GM10266 (cell line): ENCODE results near the gene ORC4.
"Not testable (repeated sequence)": the region's sequence is repeated elsewhere in the genome, so short reads cannot be mapped to it uniquely, and the experiment has no call there.

ENCODE experiments used
- DNase-seq: peaks from one replicate; pipeline ENCODE4 v3.0.0; 2012; ENCODE audit errors: extremely low spot score
- TF ChIP-seq, protein P1 (sequence below): IDR thresholded peaks from 2 replicates; pipeline ENCODE4 v1.5.1; 2012; ENCODE audit warnings: mild to moderate bottlenecking, low read depth; ENCODE audit not compliant: control insufficient read depth, insufficient read depth; ENCODE audit errors: missing control alignments

The ORC4 gene

DNA sequence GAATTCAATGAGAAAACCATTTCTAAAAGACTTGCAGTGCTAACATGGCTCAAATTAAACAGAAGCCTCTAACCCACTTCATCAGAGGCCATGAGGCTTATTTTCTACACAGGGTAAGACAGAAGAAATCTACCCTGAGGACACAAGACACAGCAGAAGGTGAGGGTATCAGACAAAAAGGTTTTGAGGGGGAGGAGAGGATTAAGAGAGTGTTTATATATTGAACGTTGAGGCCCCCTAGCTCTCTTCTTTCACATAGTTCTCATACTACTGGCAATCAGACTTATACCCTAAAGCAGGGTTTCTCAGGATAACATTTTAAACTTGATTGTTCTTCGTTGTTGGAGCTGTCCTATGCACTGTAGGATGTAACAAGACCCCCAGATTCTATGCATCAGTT is 21.4 kb downstream of the ORC4 start:
- TF ChIP-seq, protein P1, sequence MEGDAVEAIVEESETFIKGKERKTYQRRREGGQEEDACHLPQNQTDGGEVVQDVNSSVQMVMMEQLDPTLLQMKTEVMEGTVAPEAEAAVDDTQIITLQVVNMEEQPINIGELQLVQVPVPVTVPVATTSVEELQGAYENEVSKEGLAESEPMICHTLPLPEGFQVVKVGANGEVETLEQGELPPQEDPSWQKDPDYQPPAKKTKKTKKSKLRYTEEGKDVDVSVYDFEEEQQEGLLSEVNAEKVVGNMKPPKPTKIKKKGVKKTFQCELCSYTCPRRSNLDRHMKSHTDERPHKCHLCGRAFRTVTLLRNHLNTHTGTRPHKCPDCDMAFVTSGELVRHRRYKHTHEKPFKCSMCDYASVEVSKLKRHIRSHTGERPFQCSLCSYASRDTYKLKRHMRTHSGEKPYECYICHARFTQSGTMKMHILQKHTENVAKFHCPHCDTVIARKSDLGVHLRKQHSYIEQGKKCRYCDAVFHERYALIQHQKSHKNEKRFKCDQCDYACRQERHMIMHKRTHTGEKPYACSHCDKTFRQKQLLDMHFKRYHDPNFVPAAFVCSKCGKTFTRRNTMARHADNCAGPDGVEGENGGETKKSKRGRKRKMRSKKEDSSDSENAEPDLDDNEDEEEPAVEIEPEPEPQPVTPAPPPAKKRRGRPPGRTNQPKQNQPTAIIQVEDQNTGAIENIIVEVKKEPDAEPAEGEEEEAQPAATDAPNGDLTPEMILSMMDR, result no peak
- DNase-seq, result no peak

DNA sequence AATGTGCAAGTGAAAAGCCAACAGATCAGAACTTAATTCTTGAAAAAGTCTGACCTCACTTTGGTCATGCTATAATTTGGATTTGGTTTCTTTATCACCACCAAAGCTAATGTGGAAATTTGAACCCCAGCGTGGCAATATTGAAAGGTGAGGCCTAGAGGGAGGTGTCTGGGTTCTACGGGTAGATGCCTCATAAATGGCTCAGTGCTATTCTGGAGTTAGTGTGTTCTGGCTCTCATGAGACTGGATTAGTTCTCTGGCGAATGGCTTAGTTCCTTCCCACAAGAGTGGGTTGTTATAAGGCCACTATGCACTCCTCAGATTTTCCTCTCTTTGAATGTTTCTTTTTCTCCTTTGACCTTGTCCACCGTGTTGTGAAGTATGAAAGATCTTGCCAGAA is 22.3 kb downstream of the ORC4 start:
- TF ChIP-seq, protein P1, result no peak
- no peak for DNase-seq

DNA sequence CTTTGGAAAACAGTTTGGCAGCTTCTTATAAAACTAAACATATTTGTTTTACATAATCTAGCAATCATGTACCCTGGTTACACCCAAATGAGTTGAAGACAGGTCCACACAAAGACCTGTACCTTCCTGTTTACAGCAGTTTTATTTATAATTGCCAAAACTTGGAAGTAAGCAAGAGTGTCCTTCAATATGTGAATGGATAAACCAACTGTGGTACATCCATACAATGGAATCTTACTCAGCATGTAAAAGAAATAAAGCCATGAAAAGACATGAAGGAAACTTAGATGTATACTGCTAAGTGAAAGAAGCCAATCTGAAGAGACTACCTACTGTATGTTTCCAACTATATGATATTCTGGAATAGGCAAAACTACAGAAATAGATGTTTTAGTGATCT is 23.7 kb downstream of the ORC4 start:
- TF ChIP-seq, protein P1, result no peak
- no peak for DNase-seq

DNA sequence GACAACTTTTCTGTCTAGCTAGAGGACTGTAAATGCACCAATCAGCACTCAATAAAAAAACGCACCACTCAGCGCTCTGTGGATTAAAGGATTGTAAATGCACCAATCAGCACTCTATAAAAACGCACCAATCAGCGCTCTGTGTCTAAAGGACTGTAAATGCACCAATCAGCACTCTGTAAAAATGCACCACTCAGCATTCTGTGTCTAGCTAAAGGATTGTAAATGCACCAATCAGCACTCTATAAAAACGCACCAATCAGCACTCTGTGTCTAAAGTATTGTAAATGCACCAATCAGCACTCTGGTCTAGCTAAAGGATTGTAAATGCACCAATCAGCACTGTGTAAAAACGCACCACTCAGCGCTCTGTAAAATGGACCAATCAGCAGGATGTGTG is 25.6 kb downstream of the ORC4 start:
- DNase-seq, result not testable (repeated sequence)

DNA sequence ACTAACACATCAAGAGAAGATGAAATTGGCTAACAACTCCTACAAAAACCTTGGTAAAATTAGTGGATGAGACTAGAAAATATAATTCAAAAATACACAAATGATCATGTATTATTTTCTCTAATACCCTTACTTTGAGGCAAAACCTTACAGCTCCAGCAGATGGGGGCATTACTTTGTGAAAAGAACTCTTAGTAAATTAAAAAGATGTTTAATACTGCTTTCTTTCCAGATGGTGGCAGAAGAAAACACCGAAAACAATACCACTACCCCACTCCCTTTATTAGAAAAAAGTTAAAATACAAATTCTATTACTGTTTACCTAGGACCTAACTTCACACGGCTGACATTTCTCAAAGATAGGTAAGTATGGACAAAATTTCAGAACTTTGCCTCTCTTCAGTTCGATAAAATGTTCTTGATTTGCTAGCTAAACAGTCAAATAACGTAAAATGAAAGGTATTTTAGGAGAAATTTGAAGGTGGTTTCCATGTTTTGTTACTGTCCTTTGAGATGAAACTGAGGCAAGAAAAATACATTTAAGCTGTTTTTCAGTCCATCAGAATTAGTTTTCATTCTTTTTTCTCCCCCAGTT is 30.6 kb downstream of the ORC4 start:
- TF ChIP-seq, protein P1, result peak; percentile 56
- peak; percentile 49 for DNase-seq

DNA sequence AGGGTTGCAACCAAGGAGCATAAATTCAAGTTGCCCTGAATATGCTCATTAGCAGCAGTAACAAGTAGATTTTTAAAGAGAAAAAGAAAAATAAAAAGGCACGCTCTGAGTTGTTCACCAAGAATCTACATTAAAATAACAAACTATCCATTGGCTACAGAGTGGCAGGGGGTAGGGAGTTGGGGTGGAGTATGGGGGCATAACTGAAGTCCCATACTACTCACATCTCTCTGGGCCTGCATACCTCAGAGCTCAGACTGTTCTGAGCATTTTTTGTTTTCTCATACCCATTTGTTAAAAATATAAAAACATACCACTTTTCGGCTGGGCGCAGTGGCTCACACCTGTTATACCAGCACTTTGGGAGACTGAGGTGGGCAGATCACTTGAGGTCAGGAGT is 31.4 kb downstream of the ORC4 start:
- TF ChIP-seq, protein P1, result no peak
- DNase-seq, result no peak

DNA sequence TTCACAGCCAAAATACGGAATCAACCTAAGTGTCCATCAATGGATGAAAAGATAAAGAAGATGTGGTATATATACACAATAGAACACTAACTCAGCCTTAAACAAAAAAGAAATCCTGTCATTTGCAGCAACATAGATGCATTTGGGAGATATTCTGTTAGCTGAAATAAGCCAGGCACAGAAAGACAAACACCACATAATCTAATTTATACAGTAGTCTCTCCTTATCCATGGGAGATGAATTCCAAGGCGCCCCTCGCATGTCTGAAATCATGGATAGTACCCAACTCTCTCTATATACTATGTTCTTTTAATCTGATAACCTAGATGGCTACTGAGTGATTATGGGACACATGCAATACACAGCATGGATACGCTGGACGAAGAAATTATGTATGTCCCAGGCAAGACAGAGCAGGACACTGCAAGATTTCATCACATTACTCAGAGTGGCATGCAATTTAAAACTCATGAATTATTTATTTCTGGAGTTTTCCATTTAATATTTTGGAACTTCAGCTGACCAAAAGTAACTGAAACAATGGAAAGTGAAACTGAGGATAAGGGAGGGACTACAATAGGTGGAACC is 39.5 kb downstream of the ORC4 start:
- TF ChIP-seq, protein P1, result no peak
- DNase-seq, result no peak

DNA sequence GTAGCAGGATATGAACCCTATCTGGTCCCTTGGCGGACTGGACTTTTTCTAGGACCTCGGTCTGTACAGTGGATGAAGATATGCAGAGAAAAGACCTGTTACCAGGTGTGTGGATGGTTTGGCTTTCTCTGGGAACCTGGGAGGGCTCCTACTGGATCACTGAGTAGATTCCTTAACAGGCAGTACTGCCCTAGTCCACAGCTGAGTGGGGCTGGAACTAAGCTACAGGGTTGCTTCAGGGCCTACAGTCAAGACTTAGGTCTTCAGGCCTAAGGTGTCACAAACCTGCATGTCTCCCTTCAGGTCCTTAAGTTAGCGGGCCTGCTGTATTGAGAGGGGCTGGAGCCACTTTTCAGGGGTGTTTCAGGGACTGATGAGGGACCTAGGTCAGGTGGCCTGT is 42.9 kb downstream of the ORC4 start:
- TF ChIP-seq, protein P1, result no peak
- DNase-seq, result no peak
